ENCODE results near the gene GDF2. TPM values are rescaled to one million over a fixed set of nuclear protein-coding genes. Genes with fewer than 3 reads are reported as not detected.

The GDF2 gene
- total RNA-seq, 3 donors from 2014 or later (not counting 1 experiment from before 2014, with no cell fraction given), result not detected

GRCh38 chr10:47357911-47358310 is 35.7 kb downstream of the GDF2 start:
- no peaks in the 10 kb centered on the region for H3K4me1 Mint-ChIP-seq
- WGBS (ENCODE audit: insufficient coverage), result 99% methylated on average over 3 of the region's 3 CpGs
- Histone ChIP-seq H3K9me3 (ENCODE audit: control insufficient read depth, insufficient read depth, low read length) (no peaks in the 10 kb centered on the region), H3K27ac (ENCODE audit: low read length) (no peak overlapping the region), H3K27me3 (ENCODE audit: control insufficient read depth, insufficient read depth, low read length) (no peaks in the 10 kb centered on the region), H3K4me3 (ENCODE audit: low read length) (no peak overlapping the region), H3K4me1 (ENCODE audit: control insufficient read depth, insufficient read depth, low read length) (no peaks in the 10 kb centered on the region), H3K36me3 (ENCODE audit: control insufficient read depth, insufficient read depth, low read length) (no peaks in the 10 kb centered on the region)
- H3K27ac Mint-ChIP-seq, result no peak overlapping the region
- DNase-seq (no peak), ATAC-seq (no peak)
- intact Hi-C loops (cut with micrococcal nuclease), result no loop called here
- no peaks in the 10 kb centered on the region for H3K36me3 Mint-ChIP-seq
- TF ChIP-seq, protein P1, sequence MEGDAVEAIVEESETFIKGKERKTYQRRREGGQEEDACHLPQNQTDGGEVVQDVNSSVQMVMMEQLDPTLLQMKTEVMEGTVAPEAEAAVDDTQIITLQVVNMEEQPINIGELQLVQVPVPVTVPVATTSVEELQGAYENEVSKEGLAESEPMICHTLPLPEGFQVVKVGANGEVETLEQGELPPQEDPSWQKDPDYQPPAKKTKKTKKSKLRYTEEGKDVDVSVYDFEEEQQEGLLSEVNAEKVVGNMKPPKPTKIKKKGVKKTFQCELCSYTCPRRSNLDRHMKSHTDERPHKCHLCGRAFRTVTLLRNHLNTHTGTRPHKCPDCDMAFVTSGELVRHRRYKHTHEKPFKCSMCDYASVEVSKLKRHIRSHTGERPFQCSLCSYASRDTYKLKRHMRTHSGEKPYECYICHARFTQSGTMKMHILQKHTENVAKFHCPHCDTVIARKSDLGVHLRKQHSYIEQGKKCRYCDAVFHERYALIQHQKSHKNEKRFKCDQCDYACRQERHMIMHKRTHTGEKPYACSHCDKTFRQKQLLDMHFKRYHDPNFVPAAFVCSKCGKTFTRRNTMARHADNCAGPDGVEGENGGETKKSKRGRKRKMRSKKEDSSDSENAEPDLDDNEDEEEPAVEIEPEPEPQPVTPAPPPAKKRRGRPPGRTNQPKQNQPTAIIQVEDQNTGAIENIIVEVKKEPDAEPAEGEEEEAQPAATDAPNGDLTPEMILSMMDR (IDR thresholded peaks at IDR 0.05), result no peak
- H3K4me3 Mint-ChIP-seq, result no peak overlapping the region
- H3K9me3 Mint-ChIP-seq, result no peaks in the 10 kb centered on the region
- H3K27me3 Mint-ChIP-seq (ENCODE audit: low read depth in 2 of 2), result peaks cover 0 to 4% of the 10 kb centered on the region in 2 donors

DNA sequence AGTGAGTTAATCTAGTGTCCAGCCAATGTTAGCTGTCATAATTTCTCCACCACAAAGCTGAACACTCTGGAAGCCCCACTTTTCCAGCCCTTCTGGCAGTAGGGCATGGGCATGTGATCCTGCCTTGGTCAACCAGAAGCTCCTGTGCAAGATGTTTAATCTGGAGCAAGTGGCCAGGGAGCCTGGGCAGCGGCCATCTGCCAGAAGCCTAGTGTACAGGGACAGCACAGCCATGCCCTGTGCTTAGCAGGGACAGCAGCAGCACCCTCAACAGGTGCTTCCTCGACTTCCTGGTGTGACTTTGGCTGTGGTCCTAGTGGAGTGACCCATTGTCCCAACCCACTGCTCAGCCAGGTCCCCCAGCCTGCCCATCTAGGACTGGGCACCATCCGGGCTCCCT is 36.2 kb downstream of the GDF2 start:
- Mint-ChIP-seq H3K4me1 (no peaks in the 10 kb centered on the region), H3K4me3 (no peak overlapping the region), H3K9me3 (no peaks in the 10 kb centered on the region), H3K27me3 (ENCODE audit: low read depth in 2 of 2) (peaks cover 0 to 4% of the 10 kb centered on the region in 2 donors), H3K36me3 (no peaks in the 10 kb centered on the region), H3K27ac (no peak overlapping the region)
- Histone ChIP-seq H3K4me1 (ENCODE audit: control insufficient read depth, insufficient read depth, low read length) (no peaks in the 10 kb centered on the region), H3K9me3 (ENCODE audit: control insufficient read depth, insufficient read depth, low read length) (no peaks in the 10 kb centered on the region), H3K4me3 (ENCODE audit: low read length) (no peak overlapping the region), H3K36me3 (ENCODE audit: control insufficient read depth, insufficient read depth, low read length) (no peaks in the 10 kb centered on the region), H3K27ac (ENCODE audit: low read length) (no peak overlapping the region), H3K27me3 (ENCODE audit: control insufficient read depth, insufficient read depth, low read length) (no peaks in the 10 kb centered on the region)
- DNase-seq, result no peak
- TF ChIP-seq, protein P1 (IDR thresholded peaks at IDR 0.05), result no peak
- ATAC-seq, result no peak
- intact Hi-C loops (cut with micrococcal nuclease), result no loop called here
- WGBS (ENCODE audit: insufficient coverage), result 73% methylated on average over 3 of the region's 3 CpGs

GRCh38 chr10:47359101-47359500 is 36.8 kb downstream of the GDF2 start:
- Mint-ChIP-seq H3K27me3 (ENCODE audit: low read depth in 2 of 2) (peaks cover 0 to 4% of the 10 kb centered on the region in 2 donors), H3K4me1 (no peaks in the 10 kb centered on the region), H3K27ac (no peak overlapping the region), H3K36me3 (no peaks in the 10 kb centered on the region), H3K4me3 (no peak overlapping the region), H3K9me3 (no peaks in the 10 kb centered on the region)
- Histone ChIP-seq H3K9me3 (ENCODE audit: control insufficient read depth, insufficient read depth, low read length) (no peaks in the 10 kb centered on the region), H3K36me3 (ENCODE audit: control insufficient read depth, insufficient read depth, low read length) (no peaks in the 10 kb centered on the region), H3K27me3 (ENCODE audit: control insufficient read depth, insufficient read depth, low read length) (no peaks in the 10 kb centered on the region), H3K4me1 (ENCODE audit: control insufficient read depth, insufficient read depth, low read length) (no peaks in the 10 kb centered on the region), H3K27ac (ENCODE audit: low read length) (no peak overlapping the region), H3K4me3 (ENCODE audit: low read length) (no peak overlapping the region)
- WGBS (ENCODE audit: insufficient coverage), result 83% methylated on average over 2 of the region's 2 CpGs
- intact Hi-C loops (cut with micrococcal nuclease), result no loop called here
- DNase-seq (no peak), ATAC-seq (no peak)
- TF ChIP-seq, protein P1 (IDR thresholded peaks at IDR 0.05), result no peak

GRCh38 chr10:47359626-47360418 is 37.6 kb downstream of the GDF2 start:
- TF ChIP-seq, protein P1 (IDR thresholded peaks at IDR 0.05), result no peak
- H3K27me3 Mint-ChIP-seq (ENCODE audit: low read depth in 2 of 2), result peaks cover 0 to 4% of the 10 kb centered on the region in 2 donors
- no peaks in the 10 kb centered on the region for H3K4me1 Mint-ChIP-seq
- Histone ChIP-seq H3K9me3 (ENCODE audit: control insufficient read depth, insufficient read depth, low read length) (no peaks in the 10 kb centered on the region), H3K27ac (ENCODE audit: low read length) (no peak overlapping the region), H3K27me3 (ENCODE audit: control insufficient read depth, insufficient read depth, low read length) (no peaks in the 10 kb centered on the region), H3K36me3 (ENCODE audit: control insufficient read depth, insufficient read depth, low read length) (no peaks in the 10 kb centered on the region), H3K4me3 (ENCODE audit: low read length) (no peak overlapping the region), H3K4me1 (ENCODE audit: control insufficient read depth, insufficient read depth, low read length) (no peaks in the 10 kb centered on the region)
- H3K9me3 Mint-ChIP-seq, result no peaks in the 10 kb centered on the region
- no peak overlapping the region for H3K4me3 Mint-ChIP-seq
- no peak overlapping the region for H3K27ac Mint-ChIP-seq
- 70% methylated on average over 4 of the region's 4 CpGs for WGBS (ENCODE audit: insufficient coverage)
- no peak for DNase-seq
- intact Hi-C loops (cut with micrococcal nuclease), result no loop called here
- H3K36me3 Mint-ChIP-seq, result no peaks in the 10 kb centered on the region
- ATAC-seq, result no peak
